NB4 (cell line): ENCODE results near the gene VMO1.
A peak's percentile ranks its signal among the peaks of the same experiment; 100 is the strongest.

ENCODE experiments used
- DNase-seq: peaks from one replicate; pipeline ENCODE4 v3.0.0; 2010; ENCODE audit warnings: low read depth
- H3K4me3 ChIP-seq: one replicate; pipeline ENCODE4 v1.5.1; 2011; ENCODE audit warnings: mild to moderate bottlenecking, low read depth, low read length, moderate library complexity
- CTCF ChIP-seq: IDR thresholded peaks from one replicate; pipeline ENCODE4 v1.5.1; 2012; ENCODE audit warnings: low read depth, low read length
- MAX ChIP-seq: IDR thresholded peaks from 2 replicates; pipeline ENCODE4 v1.6.1; 2011; ENCODE audit warnings: low read depth, low read length
- MYC ChIP-seq: IDR thresholded peaks from 2 replicates; pipeline ENCODE4 v1.6.1; 2011; ENCODE audit warnings: low read depth, low read length
- POLR2A ChIP-seq: IDR thresholded peaks from 2 replicates; pipeline ENCODE4 v1.6.1; 2011; ENCODE audit warnings: mild to moderate bottlenecking; ENCODE audit not compliant: insufficient read length; ENCODE audit errors: extremely low read depth

VMO1 gene

DNA sequence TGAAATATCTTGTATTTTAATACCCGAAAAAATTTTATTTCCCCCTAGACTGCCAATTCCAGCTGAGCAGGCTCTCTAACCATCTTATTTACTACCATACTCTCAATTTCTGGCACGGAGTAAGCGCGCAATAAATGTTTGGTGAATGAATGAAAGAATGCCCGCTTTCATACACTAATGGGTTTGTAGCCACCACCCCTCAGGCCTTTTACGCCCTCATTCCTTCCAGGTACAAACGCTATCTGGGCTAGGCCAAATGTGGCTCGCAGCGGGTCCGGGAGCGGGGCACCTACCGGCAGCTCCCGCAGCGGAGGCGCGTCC is 20.3 kb upstream of the VMO1 start:
- TF ChIP-seq CTCF, result no peak
- TF ChIP-seq MAX, result no peak
- TF ChIP-seq POLR2A, result no peak
- no peak for TF ChIP-seq MYC
- no peak for DNase-seq
- H3K4me3 ChIP-seq, result peak overlapping the region; percentile 63

DNA sequence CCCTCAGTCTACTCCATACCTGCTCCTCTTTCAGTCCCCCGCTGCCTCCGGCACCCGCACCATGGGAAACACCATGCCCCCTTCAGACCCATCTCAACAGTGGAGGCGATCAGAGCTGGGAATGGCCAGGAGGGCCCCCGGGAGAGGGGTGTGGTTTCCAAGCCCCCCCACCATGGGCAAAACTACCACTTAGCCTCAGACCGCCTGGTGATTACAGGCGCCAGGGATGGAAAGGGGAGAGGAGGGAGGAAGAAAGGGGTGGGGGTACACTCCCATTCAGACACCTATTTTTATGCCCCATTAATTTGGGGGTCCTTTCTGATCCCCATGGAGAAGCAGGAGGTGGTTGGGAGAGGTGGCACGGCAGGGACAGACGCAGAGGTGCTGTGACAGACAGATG is 16.1 kb upstream of the VMO1 start, which contains the start of gene C17orf114:
TSS of gene C17orf114 (minus strand) at position 101 of the 400 bp plus-strand sequence.
- no peak within 1 kb of the TSS for H3K4me3 ChIP-seq
- TF ChIP-seq POLR2A (no peak), MYC (no peak), CTCF (no peak), MAX (no peak)
- DNase-seq, result no peak

DNA sequence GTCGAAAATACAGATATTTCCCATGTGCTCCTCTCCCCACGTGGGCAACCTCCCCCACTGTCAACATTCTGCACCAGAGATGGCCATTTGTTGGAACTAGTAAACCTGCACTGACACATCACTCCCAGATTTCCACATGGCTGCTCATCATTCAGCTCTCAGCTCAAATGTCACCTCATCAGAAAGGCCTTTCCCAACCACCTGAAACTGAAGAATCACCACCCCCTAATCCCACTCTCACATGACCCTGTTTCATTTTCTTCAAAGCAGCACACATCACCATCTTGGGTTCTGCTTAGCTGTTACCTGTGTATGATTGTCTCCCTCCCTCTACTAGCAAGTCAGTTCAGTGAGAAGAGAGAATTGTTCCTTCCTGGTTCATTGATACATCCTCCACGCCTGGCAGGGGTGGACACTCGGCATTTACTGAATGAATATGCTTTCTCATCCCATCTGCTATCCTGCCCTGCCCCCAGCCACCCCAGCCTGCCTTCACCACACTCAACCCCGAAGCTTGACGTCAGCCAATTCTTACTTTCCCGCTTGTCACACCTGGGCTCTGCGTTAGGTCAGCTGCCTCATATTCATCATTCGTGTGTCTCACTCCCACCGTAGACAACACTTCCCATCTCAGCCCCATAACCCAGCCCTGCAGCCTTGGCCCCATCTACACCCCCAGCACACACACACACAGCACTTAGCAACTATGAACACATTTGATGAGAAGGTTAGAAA is 14.5 kb upstream of the VMO1 start:
- DNase-seq, result no peak
- H3K4me3 ChIP-seq, result no peak overlapping the region
- TF ChIP-seq CTCF (no peak), MYC (no peak), POLR2A (no peak), MAX (no peak)

DNA sequence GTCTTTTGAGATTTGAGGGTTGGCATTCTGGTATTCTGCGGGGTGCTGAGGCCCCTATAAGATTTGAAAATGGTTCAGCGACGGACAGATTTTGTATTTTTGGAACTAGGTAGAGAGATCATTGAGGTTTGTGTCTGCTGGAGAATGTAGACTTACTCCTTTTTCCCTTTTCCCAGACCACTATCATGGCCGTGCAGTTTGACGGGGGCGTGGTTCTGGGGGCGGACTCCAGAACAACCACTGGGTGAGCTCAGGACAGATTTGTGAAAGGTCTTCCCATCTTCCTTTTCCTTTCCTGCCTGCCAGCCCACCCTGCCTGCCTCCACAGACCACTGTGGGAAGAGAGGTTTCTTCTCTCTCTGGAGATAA is 10.4 kb upstream of the VMO1 start:
- no peak for TF ChIP-seq POLR2A
- TF ChIP-seq MAX, result no peak
- TF ChIP-seq CTCF, result no peak
- no peak for TF ChIP-seq MYC
- peak overlapping the region; percentile 98 for H3K4me3 ChIP-seq
- peak; percentile 31 for DNase-seq

DNA sequence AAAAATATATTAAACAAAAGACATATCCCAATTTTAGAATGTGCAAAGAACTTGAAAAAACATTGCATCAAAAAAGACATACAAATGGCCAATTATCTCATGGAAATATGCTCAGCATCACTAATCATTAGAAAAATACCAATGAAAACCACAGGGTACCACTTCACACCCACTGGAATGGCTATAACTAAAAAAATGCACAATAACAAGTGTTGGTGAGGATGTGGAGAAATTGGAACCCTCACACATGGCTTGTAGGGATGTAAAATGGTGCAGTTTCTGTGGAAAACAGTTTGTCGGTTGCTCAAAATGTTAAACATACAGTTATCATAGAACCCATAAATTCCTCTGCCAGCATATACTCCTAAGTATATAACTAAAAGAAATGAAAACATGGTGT is 9.0 kb upstream of the VMO1 start:
- no peak for DNase-seq
- H3K4me3 ChIP-seq, result no peak overlapping the region
- TF ChIP-seq MYC (no peak), POLR2A (no peak), CTCF (no peak), MAX (no peak)
